A549 (cell line): ENCODE results near the gene WT1. TPM values are rescaled to one million over a fixed set of nuclear protein-coding genes. Genes with fewer than 3 reads are reported as not detected.

Source experiments
- ATAC-seq, 2 experiments: fragments of 200-7000 bp in 1 of 2; fragments of >200 bp in 1 of 2; cut with Nextera tagmentation in 1 of 2; cut with Tn5 transposase in 1 of 2; 3 replicates each; pipeline versions ENCODE4 v1.8.0 to v1.9.1; 2018 to 2020; ENCODE audit warnings: mild to moderate bottlenecking in 1 of 2, moderate library complexity in 1 of 2
- CTCF ChIA-PET: fragments of 300-600 bp; sonication (Branson Sonifier 250); formaldehyde crosslinking; extraction: SDS; loops from one replicate; lab custom pipeline; 2021; ENCODE audit warnings: antibody characterized with exemption, inconsistent platforms; lab: Yijun Ruan, JAX
- POLR2A ChIA-PET: fragments of 350-600 bp; formaldehyde crosslinking; extraction: SDS; loops from one replicate; lab custom pipeline; 2021; ENCODE audit warnings: antibody characterized with exemption, inconsistent platforms; lab: Yijun Ruan, JAX
- DNase-seq, 2 experiments: peaks; one replicate each; pipeline versions ENCODE4 v3.0.0 to v3.0.0-alpha.2; 2011 to 2016; ENCODE audit warnings: low read depth in 1 of 2, low spot score in 1 of 2
- FAIRE-seq: peaks from 2 replicates; lab custom pipeline; 2011; peaks lifted over from hg19 to GRCh38; lab: Jason Lieb, UNC
- H3K27ac ChIP-seq, 2 experiments: fragments of >200 bp; sonication (Bioruptor Twin); formaldehyde crosslinking; 3 replicates each; pipeline ENCODE4 v1.5.1; 2016 to 2017
- H3K4me1 ChIP-seq: fragments of >200 bp; sonication (Bioruptor Twin); formaldehyde crosslinking; 3 replicates; pipeline ENCODE4 v1.6.1; 2016
- H3K4me2 ChIP-seq: fragments of >200 bp; sonication (Bioruptor Twin); formaldehyde crosslinking; 3 replicates; pipeline ENCODE4 v1.6.1; 2016
- H3K4me3 ChIP-seq: fragments of >200 bp; sonication (Bioruptor Twin); formaldehyde crosslinking; 3 replicates; pipeline ENCODE4 v1.5.1; 2016
- H3K9me3 ChIP-seq: fragments of >200 bp; sonication (Bioruptor Twin); formaldehyde crosslinking; 3 replicates; pipeline ENCODE4 v1.6.1; 2016
- CBX2 ChIP-seq: fragments of 200-600 bp; sonication (generic); IDR thresholded peaks from 2 replicates; pipeline ENCODE4 v1.6.1; 2016; ENCODE audit warnings: low read depth, mild to moderate bottlenecking, borderline replicate concordance
- CHD2 ChIP-seq: fragments of 150-350 bp; IDR thresholded peaks from 2 replicates; pipeline ENCODE4 v1.6.1; 2014; ENCODE audit warnings: low read length; ENCODE audit not compliant: partially characterized antibody
- E2F6 ChIP-seq: IDR thresholded peaks from 2 replicates; pipeline ENCODE4 v1.6.1; 2012; ENCODE audit warnings: low read depth, borderline replicate concordance
- ESRRA ChIP-seq: fragments of 150-350 bp; IDR thresholded peaks from 2 replicates; pipeline ENCODE4 v1.6.1; 2014; ENCODE audit warnings: mild to moderate bottlenecking, low read length, borderline replicate concordance
- FOSB ChIP-seq: fragments of 250-450 bp; sonication (Bioruptor Pico); IDR thresholded peaks from 2 replicates; pipeline ENCODE4 v1.5.0; 2020; ENCODE audit warnings: mild to moderate bottlenecking, moderate library complexity
- GATA3 ChIP-seq: IDR thresholded peaks from 2 replicates; pipeline ENCODE4 v1.6.1; 2012; ENCODE audit warnings: borderline replicate concordance
- HMGXB4 ChIP-seq: fragments of 250-450 bp; sonication (Bioruptor Pico); IDR thresholded peaks from 2 replicates; pipeline ENCODE4 v1.5.0; 2021; ENCODE audit warnings: mild to moderate bottlenecking, moderate library complexity, borderline replicate concordance
- KDM1A ChIP-seq: fragments of 200-600 bp; sonication (generic); IDR thresholded peaks from 2 replicates; pipeline ENCODE4 v1.6.1; 2016; ENCODE audit warnings: low read depth, mild to moderate bottlenecking
- MAFK ChIP-seq: fragments of 450-650 bp; IDR thresholded peaks from 2 replicates; pipeline ENCODE4 v1.6.1; 2014; ENCODE audit not compliant: partially characterized antibody
- PBX3 ChIP-seq: IDR thresholded peaks from 2 replicates; pipeline ENCODE4 v1.6.1; 2012
- PHF8 ChIP-seq: fragments of 200-600 bp; sonication (generic); IDR thresholded peaks from 2 replicates; pipeline ENCODE4 v1.6.1; 2016; ENCODE audit warnings: low read depth, mild to moderate bottlenecking, antibody characterized with exemption, moderate library complexity, borderline replicate concordance
- POLR2A ChIP-seq: IDR thresholded peaks from 2 replicates; pipeline ENCODE4 v1.6.1; 2012; ENCODE audit warnings: mild to moderate bottlenecking, low read length
- SMC3 ChIP-seq: fragments of >200 bp; sonication (Bioruptor Twin); formaldehyde crosslinking; IDR thresholded peaks from 3 replicates; pipeline ENCODE4 v1.6.1; 2018; ENCODE audit warnings: inconsistent platforms
- ZFP36 ChIP-seq: fragments of 450-650 bp; IDR thresholded peaks from 2 replicates; pipeline ENCODE4 v1.6.1; 2014; ENCODE audit warnings: borderline replicate concordance; ENCODE audit not compliant: partially characterized antibody
- ZNF302 ChIP-seq: fragments of 250-450 bp; sonication (Bioruptor Pico); IDR thresholded peaks from 2 replicates; pipeline ENCODE4 v1.9.0; 2021; ENCODE audit warnings: inconsistent platforms, mild to moderate bottlenecking, moderate library complexity
- ZSCAN20 ChIP-seq: fragments of 250-450 bp; sonication (Bioruptor Pico); IDR thresholded peaks from 2 replicates; pipeline ENCODE4 v1.8.0; 2022; ENCODE audit warnings: mild to moderate bottlenecking, moderate library complexity
- WGBS: methylation state at CpG from one replicate; pipeline ENCODE4 v1.1.6; 2017; ENCODE audit errors: missing lambda C conversion rate; 5-methylcytosine and 5-hydroxymethylcytosine counted together
- polyA plus RNA-seq, 4 experiments: library from polyadenylated mRNA; depleted of rRNA in 3 of 4; stranded (reverse); fragments of >200 nt; fragmentation: RNase III in 1 of 4; extraction: RNeasy Plus Mini Kit Qiagen cat#74134 plus additional on column Dnase treatment in 1 of 4; gene quantifications; 2 replicates in 3 of 4; 3 replicates in 1 of 4; pipeline ENCODE4 v1.2.3, GENCODE V29; 2011 to 2017
- TF ChIP-seq, protein P1 (sequence below): fragments of >200 bp; sonication (Bioruptor Twin); formaldehyde crosslinking; IDR thresholded peaks from 2 replicates; pipeline ENCODE4 v1.6.1; 2016
- TF ChIP-seq, protein P2 (sequence below): fragments of >200 bp; sonication (Bioruptor Twin); formaldehyde crosslinking; IDR thresholded peaks from 3 replicates; pipeline ENCODE4 v1.5.1; 2016
- TF ChIP-seq, protein P3 (sequence below): fragments of 450-650 bp; IDR thresholded peaks from 2 replicates; pipeline ENCODE4 v1.6.1; 2014; ENCODE audit warnings: antibody characterized with exemption

The WT1 gene
- polyA plus RNA-seq, 2 of the 4 experiments (the other 2 are of a cell fraction), result 2.8 to 4.0 TPM

DNA sequence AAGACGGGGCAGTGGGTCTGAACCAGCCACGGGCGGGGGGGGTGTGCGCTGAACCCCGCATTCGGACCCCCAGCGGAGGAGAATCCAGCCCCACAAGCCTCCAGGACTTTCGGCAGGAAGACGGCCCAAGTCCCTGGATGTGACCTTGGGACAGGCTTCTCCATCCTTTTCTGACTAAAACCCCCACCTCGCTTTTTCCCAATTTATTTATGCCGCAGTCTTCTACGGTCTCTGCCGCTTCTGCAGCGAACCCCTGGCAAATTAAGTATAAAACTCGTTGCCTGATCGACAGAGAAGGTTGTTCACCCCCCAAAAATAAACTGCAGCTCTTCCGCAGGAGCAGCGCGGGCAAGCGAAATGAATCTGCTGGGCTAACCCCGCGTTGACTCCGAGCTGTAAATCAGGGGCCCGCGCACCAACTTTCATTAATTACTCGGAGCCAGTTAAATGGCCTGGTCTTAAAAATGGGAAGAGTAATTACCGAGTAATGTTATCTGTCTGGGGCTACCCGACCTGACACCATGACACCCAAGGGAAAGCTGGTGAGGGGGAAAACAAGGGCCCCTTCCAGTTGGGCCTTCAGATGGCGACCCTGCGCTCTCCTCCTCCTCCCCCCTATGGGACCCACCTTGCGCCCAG, 6.6 kb downstream of the WT1 start:
- WGBS, result 84% methylated on average over 31 of the region's 31 CpGs
- TF ChIP-seq CBX2, result no peak
- no peak for TF ChIP-seq ESRRA
- TF ChIP-seq PBX3, result no peak
- TF ChIP-seq ZFP36, result no peak
- no peak for TF ChIP-seq POLR2A
- TF ChIP-seq GATA3, result no peak
- TF ChIP-seq SMC3, result no peak
- TF ChIP-seq HMGXB4 (CRISPR knock-in tag), result no peak
- no peak for TF ChIP-seq ZNF302 (CRISPR knock-in tag)
- TF ChIP-seq, protein P1, sequence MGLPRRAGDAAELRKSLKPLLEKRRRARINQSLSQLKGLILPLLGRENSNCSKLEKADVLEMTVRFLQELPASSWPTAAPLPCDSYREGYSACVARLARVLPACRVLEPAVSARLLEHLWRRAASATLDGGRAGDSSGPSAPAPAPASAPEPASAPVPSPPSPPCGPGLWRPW, result no peak
- TF ChIP-seq, all 56 proteins: peak for 0
- Histone ChIP-seq H3K4me3 (no peak overlapping the region), H3K4me2 (no peak overlapping the region), H3K27ac (no peak overlapping the region), H3K4me1 (no peaks in the 10 kb centered on the region), H3K9me3 (no peaks in the 10 kb centered on the region)
- ChIA-PET POLR2A (no interaction called here), CTCF (interaction anchor here (2.4 kb wide), 1 partner anchor 43 kb away, joined by 7 read pairs; no protein-coding TSS in a partner anchor)
- ATAC-seq, result no peak
- FAIRE-seq, result no peak
- no peak for DNase-seq

DNA sequence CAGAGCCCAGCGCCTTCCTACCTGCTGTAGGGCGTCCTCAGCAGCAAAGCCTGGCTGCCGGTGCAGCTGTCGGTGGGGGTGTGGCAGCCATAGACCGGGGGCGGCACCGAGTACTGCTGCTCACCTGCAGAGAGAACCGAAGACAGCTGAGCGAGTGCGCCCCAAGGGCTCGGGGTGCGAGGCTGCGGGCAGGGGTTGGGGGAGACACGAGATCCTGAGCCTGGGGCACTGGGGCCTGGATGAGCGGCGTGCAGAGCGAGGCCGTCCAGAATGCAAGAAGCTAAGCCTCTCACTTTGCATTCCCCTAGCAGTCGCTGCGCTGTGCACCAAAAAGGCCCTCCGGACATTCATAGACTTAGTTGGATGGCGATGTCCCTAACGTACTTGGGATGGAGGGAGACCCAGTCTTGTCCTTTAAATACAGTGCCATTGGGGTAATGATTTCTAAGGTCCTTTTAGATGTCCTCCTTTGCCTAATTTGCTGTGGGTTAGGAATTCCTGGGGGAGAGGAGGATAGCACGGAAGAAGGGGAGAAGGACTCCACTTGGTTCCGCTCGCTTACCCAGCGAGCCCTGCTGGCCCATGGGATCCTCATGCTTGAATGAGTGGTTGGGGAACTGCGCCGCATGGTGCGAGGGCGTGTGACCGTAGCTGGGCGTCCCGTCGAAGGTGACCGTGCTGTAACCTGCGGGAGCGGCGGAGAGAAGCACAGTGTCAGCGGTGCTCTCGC, 7.2 kb downstream of the WT1 start:
- POLR2A ChIA-PET, result no interaction called here
- Histone ChIP-seq H3K4me2 (no peak overlapping the region), H3K4me1 (no peaks in the 10 kb centered on the region), H3K27ac (no peak overlapping the region), H3K4me3 (no peak overlapping the region), H3K9me3 (no peaks in the 10 kb centered on the region)
- TF ChIP-seq MAFK (no peak), ZNF302 (CRISPR knock-in tag) (no peak), PHF8 (no peak), KDM1A (no peak), CHD2 (no peak)
- ATAC-seq, result no peak
- FAIRE-seq, result no peak
- CTCF ChIA-PET, result interaction anchor here (1.7 kb wide), 1 partner anchor 9 kb away, joined by 3 read pairs; no protein-coding TSS in a partner anchor
- 91% methylated on average over 34 of the region's 41 CpGs for whole genome bisulfite sequencing
- DNase-seq, result no peak

DNA sequence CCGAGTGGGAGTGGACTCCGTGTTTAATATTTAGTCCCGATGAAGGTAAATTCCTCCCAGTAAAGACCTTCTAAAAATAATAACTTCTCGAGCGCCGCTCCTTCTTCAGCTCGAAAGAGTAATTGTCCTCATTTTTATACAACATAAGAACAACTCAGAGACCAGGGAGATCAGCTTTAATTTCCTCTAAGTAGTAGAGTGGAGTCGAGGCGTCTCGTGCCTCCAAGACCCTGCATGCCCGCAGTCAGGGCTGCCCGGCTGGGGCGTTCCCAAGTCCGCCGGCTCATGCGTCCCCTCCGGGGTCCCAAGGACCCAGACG, 7.8 kb downstream of the WT1 start:
- WGBS, result 88% methylated on average over 16 of the region's 18 CpGs
- Histone ChIP-seq H3K4me1 (no peaks in the 10 kb centered on the region), H3K9me3 (no peaks in the 10 kb centered on the region), H3K4me3 (no peak overlapping the region), H3K27ac (no peak overlapping the region), H3K4me2 (no peak overlapping the region)
- ChIA-PET CTCF (interaction anchor here (1.7 kb wide), 1 partner anchor 8 kb away, joined by 3 read pairs; no protein-coding TSS in a partner anchor), POLR2A (no interaction called here)
- TF ChIP-seq E2F6 (no peak), ESRRA (no peak), ZSCAN20 (CRISPR knock-in tag) (no peak), FOSB (CRISPR knock-in tag) (no peak), CBX2 (no peak)
- TF ChIP-seq, protein P2, sequence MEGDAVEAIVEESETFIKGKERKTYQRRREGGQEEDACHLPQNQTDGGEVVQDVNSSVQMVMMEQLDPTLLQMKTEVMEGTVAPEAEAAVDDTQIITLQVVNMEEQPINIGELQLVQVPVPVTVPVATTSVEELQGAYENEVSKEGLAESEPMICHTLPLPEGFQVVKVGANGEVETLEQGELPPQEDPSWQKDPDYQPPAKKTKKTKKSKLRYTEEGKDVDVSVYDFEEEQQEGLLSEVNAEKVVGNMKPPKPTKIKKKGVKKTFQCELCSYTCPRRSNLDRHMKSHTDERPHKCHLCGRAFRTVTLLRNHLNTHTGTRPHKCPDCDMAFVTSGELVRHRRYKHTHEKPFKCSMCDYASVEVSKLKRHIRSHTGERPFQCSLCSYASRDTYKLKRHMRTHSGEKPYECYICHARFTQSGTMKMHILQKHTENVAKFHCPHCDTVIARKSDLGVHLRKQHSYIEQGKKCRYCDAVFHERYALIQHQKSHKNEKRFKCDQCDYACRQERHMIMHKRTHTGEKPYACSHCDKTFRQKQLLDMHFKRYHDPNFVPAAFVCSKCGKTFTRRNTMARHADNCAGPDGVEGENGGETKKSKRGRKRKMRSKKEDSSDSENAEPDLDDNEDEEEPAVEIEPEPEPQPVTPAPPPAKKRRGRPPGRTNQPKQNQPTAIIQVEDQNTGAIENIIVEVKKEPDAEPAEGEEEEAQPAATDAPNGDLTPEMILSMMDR, result no peak
- TF ChIP-seq, protein P3, sequence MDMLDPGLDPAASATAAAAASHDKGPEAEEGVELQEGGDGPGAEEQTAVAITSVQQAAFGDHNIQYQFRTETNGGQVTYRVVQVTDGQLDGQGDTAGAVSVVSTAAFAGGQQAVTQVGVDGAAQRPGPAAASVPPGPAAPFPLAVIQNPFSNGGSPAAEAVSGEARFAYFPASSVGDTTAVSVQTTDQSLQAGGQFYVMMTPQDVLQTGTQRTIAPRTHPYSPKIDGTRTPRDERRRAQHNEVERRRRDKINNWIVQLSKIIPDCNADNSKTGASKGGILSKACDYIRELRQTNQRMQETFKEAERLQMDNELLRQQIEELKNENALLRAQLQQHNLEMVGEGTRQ, result no peak
- ATAC-seq (no peak), FAIRE-seq (no peak), DNase-seq (no peak)
